GM12873 (cell line): Measurements from ENCODE around the gene MAGED2.
A peak's percentile ranks its signal among the peaks of the same experiment; 100 is the strongest.

Source experiments
- TF ChIP-seq, protein P1 (sequence below): IDR thresholded peaks from 2 replicates; pipeline ENCODE4 v1.5.1; 2012; ENCODE audit warnings: low read depth, mild to moderate bottlenecking, moderate library complexity, low read length, control low read depth; ENCODE audit not compliant: insufficient read depth; ENCODE audit errors: missing control alignments

The MAGED2 gene

GRCh38 chrX:54824195-54824594 is 16.6 kb downstream of the MAGED2 start:
- TF ChIP-seq, protein P1, sequence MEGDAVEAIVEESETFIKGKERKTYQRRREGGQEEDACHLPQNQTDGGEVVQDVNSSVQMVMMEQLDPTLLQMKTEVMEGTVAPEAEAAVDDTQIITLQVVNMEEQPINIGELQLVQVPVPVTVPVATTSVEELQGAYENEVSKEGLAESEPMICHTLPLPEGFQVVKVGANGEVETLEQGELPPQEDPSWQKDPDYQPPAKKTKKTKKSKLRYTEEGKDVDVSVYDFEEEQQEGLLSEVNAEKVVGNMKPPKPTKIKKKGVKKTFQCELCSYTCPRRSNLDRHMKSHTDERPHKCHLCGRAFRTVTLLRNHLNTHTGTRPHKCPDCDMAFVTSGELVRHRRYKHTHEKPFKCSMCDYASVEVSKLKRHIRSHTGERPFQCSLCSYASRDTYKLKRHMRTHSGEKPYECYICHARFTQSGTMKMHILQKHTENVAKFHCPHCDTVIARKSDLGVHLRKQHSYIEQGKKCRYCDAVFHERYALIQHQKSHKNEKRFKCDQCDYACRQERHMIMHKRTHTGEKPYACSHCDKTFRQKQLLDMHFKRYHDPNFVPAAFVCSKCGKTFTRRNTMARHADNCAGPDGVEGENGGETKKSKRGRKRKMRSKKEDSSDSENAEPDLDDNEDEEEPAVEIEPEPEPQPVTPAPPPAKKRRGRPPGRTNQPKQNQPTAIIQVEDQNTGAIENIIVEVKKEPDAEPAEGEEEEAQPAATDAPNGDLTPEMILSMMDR, result no peak

DNA sequence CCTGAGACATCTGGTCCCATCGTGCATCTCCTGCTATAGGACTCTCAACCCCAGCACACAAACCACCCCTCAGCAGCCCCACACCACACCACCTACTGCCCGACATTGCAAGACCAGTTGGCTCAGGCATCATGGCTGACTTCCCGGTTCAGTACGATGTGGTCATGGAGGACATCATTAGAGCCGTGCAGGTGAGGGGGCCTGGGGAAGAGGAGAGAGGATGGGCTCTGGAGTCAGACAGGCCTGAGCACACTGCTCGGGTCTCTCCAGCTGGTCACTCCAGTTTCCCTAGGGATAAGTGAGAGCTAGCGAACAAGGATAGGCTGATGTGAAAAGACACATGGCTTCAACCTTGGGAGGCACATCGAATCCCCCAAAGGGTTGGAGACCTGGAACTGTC is 17.2 kb downstream of the MAGED2 start:
- TF ChIP-seq, protein P1, result no peak

GRCh38 chrX:54825716-54826438 is 18.3 kb downstream of the MAGED2 start:
- TF ChIP-seq, protein P1, result peak; percentile 40

GRCh38 chrX:54826598-54826997 is 19.1 kb downstream of the MAGED2 start:
- TF ChIP-seq, protein P1, result no peak

DNA sequence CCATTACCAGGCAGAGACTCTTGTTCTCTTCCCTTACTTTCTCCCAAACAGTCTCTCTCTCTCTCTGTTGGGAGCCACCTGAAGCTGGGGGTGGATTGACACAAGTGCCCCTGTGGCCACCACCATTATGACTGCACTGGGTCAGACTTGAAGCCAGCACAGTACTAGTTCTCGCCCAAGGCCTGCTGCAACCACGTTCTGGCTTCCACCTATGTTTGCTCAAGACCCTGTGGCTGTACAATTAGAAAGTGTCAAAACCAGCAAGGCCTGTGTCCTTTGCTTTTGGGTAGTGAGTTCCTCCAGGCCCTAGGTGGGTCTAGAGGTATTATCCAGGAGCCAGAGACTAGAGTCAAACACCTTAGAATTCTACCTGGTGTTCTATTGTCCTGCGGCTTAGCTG is 31.0 kb downstream of the MAGED2 start:
- TF ChIP-seq, protein P1, result no peak

- TF ChIP-seq, protein P1, result no peak
Observed at GRCh38 chrX:54842607-54843006, 35.1 kb downstream of the MAGED2 start.

GRCh38 chrX:54843050-54843449 is 35.5 kb downstream of the MAGED2 start:
- TF ChIP-seq, protein P1, result no peak

GRCh38 chrX:54865208-54865607 is 57.7 kb downstream of the MAGED2 start:
- TF ChIP-seq, protein P1, result no peak
